Measurements from ENCODE around the gene MPPED1.

The MPPED1 gene

DNA sequence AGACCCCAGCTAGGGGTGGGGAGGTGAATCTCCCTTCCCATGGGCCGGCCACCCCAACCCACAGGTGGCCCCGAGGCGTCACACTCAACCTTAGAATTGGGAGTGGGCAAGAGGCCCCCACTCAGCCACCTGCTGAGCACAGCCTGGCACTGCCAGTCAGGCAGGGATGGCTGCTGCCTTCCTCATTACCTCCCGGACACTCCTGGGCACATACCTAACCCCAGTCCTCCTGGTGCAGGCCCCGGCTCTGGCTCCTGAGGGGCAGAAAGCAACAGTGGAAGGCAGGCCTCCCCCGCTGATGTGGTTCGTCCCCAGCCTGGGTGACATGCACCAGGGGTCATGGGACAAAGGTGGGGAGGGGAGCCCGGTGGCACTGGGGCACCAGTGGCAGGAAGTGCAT is 103.6 kb downstream of the MPPED1 start:
- DNase-seq: no peak

DNA sequence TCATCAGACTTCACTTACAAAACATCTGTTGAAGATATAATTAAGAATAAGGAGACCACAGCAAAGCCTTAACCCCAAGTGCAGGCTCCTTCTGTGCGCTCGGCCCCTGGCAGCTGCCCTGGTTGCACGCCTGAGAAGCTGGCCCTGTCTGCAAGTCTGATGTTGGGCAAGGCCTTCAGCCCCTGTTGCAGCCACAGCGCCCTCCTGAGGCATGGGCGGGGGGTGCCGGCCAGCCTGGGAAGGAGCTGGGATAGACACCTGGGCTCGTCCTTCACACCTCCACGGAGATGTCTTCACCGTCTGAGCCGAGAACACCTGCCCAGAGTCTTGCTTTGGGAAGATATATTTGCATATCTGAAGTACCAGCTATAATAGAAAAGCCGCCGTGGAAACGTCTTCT is 104.1 kb downstream of the MPPED1 start:
- no peak for DNase-seq

DNA sequence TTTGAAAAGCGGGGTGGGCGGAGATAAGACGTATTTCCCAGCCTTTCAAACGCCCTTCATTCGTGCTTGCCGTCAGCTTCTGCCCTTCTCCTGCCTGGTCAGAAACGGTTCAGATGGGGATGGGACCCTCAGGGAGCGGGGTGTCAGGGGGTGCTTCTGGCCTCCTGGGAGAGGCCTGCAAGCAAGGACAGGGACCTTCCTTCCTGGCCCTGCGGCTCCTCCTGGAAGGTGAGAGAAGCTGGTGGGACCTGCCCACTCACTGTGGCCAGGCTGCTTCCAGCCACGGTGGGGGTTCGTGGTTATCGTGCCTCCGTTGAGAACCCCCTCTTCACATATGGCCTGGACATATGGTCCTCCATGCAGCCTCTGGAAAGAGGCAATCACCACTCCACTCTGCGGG is 104.6 kb downstream of the MPPED1 start:
- no peak for DNase-seq

DNA sequence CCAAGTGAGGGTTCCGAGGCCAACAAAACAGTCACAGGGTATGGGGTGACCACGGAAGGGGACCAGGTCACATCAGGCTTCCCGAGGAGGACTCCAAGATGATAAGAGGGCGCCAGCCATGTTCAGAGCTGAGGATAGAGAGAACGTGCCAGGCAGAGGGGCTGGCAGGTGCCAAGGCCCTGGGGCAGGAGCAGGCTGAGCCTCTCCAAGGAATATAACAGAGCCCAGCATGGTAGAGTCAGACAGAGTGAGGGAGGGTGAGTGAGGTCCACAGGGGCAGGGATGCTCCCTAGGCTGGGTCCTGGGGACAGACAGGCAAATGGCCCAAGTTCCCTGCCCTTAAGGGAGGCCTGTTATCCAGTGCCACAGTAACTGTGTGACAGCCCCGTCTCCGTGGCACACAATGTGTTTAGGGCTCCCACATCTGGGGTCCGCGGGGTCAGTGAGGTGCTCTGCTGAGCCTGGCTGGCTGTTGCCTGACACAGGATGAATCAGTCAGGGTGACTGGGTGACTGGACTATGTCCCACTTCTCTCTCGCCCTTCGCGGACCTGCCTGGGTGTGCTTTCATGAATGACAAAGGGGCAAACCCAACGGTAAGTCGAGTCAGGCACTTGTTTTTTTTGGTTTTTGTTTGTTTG is 105.3 kb downstream of the MPPED1 start:
- no peak for DNase-seq

DNA sequence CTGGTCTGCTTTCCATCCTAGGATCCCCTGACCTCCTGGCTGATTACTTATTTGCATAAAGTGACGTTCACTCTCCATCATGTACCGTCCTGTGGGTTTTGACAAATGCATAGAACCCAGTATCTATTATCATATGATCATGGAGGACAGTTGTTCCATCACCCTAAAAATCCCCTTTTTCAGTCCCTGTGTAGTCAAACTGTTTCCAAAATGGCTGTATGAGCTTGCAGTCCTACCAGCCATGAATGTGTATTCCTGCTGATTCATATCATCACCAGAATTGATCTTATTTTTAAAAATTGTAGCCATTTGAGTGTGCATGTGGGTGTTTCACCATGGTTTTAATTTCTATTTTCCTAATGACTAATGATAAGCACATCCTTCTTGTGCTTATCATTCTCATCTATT is 108.8 kb downstream of the MPPED1 start:
- DNase-seq: no peak

DNA sequence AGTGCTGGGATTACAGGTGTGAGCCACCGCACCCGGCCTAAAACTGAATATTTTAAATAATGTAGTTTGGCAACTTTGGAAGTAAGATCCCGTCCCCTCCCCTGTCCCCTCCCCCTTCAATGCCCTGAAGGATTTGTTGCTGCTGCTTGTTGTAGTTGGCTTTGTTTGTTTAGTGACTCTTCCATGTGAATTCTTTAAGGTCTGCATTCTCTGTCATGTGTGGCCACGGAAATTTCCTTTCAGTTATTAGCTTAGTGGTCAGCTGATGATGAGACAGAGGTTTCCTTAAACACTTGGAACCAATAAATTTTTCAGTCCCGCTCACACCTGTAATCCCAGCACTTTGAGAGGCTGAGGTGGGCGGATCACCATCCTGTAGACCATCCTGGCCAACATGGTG is 109.9 kb downstream of the MPPED1 start:
- DNase-seq: no peak

DNA sequence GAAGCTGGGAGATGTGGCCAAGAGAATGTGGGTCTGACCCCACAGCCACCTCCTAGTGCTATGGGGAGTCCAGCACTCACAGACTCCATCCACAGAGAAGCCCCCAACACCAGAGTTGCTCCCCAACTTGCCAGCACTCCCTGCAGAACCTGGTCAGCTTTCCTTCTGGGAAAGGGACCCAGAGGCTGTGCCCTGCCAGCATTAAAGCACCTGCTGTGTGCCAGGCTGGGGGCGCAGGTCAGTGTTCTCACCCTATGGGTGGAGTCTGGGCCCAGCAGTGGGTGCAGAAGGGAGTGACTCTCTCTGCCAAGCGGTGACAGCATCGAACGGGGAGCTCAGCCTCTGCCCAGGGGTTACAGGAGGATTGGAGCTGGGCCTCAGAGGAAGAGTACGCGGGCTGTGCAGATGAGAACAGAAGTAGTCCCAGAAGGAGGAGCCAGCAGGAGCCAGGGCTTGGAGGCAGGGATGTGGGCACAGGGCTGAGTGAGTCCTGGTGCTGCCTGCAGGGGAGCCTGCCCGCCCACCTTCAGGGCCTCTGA is 114.4 kb downstream of the MPPED1 start:
- DNase-seq: no peak

DNA sequence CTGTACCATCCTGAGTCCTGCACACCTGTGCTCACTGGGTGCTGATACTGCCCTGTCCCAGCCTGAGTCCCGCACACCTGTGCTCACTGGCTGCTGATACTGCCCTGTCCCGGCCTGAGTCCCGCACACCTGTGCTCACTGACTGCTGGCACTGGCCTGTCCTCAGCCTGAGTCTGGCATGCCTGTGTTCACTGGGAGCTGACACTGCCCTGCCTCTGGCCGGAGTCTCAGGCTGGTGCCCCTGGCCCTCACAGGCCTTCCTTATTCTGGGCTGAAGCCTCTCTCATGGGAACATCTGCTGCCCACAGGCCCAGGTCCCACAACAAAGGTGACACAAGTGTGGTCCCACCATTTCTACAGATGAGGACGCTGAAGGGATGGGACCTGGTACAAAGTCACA is 115.1 kb downstream of the MPPED1 start:
- DNase-seq: no peak

DNA sequence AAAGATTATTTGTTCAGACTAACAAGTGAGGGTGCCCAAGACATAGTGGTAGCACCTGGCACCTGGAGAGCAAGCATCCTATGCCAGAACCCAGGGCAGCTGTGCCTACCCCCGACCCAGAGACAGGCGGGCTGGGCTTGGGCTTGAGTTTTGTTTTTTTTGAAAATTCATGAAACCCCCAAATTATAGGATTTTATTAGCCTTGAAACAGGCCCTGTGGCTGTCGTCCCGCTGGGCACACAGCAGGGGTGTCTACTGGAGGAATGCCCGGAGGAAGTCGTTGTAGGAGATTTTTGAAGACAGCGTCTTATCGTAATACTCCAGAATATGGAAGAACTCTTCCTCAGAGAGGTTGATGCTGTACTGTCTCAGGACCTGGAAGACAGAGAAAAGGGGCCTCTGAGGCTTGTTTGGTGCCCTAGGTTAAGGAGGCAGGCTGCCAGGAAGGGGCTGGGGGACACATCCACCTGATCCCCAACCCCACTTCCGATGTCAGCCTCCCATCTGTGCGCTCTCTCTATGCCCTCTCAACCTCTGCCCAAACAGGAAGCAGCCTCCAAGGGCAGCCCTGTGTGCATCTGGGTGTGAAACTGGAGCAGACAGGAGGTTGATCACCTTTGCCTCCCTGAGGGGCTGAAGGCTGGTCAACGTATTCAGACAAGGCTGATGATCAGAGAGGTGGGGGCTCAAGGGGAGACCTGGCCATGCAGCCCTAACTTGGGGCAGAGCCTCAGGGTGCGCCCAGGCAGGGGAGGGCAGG is 117.0 kb downstream of the MPPED1 start:
- DNase-seq: no peak

DNA sequence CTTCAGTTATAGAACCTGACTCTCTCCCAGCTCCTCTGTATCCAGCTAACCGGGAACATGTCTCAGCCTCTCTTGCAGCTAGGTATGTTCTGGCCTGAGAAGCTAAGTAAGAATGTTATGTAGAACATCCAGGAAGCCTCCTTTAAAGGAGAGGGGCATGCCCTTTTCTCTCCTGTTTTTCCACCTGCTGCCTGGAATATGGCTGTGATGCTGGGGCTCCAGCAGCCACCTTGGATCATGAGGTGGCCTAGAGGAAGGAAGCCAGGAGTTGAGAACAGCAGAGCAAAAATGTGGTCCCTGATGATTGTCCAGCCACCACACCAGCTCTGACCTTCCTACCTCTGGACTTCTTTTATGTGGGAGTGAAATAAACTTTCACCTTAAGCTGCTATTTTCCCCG is 117.6 kb downstream of the MPPED1 start:
- no peak for DNase-seq

DNA sequence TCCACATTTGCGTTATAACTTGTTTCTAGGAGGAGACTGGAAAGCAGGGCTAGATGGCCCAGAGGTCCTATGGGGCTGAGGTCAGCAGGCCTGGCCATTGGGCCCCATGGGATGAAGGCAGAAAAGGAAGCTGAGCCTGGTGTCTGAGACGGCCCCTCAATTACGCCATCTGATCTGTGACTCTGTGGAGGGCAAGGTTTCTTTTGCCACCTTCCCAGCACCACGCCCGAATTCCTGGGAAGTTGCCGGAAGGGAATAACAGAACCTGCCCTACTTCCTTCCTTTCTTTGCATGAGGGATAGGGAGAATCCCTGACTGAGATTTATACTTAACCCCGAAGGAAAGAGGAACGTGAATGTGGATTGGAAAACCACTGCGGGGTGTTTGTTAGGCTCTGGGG is 118.1 kb downstream of the MPPED1 start:
- DNase-seq: no peak

DNA sequence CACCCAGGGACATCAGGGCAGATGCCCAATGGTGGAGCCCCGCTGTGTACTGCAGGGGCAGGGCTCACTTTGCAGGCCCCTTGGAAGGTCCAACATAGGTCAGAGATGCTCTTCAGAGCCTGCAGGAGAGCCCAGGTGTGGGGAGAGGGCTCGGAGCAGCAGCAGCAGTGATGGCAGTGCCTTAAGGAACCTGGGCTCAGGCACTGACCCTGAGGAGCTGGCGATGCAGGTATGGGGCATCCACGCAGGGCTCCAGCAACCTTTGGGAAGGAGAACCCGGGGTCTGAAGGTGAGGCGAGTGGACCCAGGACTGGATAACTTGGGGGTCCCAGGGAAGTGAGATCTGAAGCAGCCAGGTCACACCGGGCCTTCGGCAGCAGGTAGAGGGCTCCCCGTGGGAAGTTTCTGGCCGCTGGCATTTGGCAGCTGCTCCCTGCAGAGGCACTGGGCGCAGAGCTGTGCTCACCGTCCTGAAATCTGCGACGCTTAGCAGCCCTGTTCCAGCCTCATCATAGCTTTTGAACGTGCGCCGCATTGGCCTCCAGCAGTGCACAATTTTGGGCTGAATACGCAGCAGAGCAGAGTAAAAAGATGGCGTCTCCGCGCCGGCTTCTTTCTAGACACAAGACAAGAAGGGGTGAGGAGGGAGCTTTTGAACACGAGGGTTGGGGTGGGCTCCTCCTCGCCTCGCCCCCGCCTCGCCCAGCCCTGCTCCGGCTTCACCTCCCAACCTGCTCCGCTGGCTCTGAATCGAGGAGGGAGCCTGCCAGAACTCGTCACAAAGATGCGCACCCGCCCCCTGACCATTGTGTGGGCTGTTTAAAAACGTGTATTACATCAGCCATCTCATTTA is 118.8 kb downstream of the MPPED1 start:
- DNase-seq: peak in 4 of 51 donors; percentile 6 to 38 (median 14)

DNA sequence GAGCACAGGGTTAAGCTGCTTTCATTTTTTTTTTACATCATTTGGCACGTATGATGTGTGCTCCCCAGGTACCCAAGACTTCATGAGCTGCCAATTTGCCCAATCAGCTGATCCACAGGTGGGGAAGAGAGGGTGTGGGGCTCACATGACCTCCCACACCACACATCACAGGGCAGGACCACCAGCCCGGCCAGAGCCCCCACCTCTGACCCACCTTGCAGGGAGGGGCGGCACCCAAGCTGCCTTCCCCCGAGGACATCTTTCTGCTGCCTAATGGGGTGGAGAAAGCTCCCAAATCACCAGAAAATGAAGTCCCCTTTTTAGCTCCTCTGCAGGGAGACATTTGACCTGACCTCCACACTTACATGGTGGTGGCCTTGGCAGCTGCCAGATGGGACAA is 119.8 kb downstream of the MPPED1 start:
- no peak for DNase-seq

DNA sequence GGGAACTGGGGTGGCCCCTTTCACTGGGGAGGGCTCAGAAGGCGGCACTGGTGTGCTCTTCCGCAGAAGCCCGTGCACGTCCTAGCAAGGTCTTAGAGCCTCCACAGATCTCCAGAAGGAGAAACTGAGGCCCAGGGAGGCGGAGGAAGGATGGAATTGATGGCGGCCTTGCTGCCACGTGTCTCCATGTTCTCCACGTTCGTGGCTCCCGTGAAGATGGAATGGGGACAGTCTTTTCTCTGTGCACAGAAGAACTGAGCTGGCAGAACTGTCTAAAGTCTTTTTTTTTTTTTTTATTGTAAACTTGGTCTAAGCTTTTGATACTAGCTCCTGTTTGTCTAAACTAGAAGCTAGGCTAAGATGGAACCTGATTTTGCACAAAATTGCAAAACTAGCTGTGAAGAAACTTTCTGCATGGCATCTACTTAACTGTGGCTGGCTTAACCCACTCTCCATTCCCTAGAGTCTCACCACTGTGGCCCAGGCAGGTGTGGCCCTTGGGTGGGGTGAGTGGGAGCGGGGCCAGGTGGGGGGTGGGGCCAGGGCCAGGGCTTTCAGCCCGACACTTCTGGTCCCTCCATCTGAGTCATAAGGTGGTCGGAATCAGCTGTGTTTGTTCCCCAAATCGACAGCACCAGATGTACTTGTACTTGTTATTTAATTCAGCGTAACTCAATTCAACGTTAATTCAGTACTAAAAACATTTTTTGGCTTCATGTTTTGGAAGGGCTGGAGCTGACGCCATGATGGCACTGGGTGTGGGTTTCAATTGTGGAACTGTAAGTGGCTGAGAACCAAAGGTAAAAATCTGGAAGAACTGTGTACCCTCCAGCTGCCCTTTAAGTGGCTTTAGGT is 120.7 kb downstream of the MPPED1 start:
- no peak for DNase-seq

DNA sequence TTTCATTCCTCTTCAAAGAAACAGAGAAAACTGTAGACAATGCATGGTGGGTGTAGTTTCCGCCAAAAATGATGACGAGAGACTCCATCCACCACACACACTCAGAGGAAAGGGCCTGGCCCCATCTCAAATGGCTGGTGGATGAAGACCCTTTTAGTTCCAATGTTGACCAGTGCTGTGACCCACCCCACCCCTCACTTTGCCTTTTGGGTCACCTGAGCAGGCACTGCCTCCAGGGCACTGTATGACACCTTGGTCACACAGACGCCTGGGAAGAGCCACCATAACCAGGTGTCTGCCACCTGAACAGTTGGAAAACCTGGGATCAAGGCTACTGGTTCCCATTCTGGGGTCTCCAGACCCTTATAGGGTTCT is 121.3 kb downstream of the MPPED1 start:
- no peak for DNase-seq

DNA sequence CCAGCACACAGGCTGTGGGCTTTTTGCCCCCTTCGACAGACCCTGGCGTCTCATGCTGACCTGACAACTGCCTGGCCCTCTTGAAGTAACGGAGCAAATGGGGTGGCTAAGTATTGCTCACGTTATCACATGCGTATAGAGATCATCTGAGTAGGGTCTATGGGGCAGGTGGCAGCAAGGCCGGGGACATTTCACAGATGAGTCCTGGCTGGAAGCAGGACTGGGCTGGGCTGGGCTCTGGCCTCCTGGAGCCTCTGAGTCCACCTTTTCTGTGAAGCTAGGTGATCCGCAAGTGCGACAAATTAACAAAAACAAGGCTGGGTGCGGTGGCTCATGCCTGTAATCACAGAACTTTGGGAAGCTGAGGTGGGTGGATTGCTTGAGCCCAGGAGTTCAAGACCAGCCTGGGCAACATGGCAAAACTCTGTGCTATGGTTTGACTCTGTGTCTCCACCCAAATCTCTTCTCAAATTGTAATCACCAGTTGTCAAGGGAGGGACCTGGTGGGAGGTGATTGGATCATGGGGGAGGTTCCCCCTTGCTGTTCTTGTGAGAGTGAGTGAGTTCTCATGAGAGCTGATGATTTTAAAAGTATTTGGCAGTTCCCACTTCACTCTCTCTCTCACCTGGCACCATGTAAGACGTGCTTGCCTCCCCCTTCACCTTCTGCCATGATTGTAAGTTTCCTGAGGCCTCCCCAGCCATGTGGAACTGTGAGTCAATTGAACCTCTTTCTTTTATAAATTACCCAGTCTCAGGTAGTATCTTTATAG is 122.0 kb downstream of the MPPED1 start:
- DNase-seq: no peak

DNA sequence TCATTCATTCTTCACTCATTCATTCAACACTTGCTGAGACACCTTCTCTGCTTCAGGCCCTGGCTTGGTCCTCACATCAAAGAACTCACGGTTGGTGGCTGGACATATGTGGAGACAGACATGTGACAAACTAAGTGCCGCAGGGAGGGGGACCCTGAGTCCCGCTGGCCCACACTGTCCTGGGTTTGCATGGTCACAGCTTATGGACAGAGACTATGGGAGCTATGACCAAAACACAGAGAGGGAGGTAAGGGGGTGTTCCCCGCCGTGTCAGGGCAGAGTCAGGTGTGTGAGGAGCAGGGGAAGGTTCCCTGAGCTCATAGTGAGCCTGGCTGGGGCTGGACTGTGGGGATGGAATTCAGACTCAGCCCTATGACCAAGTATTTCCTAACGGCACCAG is 123.1 kb downstream of the MPPED1 start:
- no peak for DNase-seq

DNA sequence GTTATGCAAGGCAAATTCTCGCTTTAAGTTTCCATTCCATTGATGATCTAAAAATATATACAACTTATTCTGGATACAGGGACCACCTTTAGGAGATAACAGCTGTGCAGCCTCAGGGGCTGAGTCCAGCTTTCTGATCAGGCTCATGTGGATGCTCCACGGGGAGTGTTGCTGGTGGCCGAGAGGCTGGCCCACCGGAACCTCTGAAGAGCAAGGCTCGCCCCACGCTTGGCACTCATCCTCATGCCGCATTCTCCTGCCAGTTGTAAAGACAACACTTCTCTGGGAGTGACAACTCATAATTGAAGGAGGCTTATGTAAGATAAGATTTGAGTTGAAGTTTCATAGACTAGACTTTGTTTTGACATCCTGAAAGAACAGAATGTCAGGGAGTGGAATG is 123.5 kb downstream of the MPPED1 start:
- DNase-seq: no peak

DNA sequence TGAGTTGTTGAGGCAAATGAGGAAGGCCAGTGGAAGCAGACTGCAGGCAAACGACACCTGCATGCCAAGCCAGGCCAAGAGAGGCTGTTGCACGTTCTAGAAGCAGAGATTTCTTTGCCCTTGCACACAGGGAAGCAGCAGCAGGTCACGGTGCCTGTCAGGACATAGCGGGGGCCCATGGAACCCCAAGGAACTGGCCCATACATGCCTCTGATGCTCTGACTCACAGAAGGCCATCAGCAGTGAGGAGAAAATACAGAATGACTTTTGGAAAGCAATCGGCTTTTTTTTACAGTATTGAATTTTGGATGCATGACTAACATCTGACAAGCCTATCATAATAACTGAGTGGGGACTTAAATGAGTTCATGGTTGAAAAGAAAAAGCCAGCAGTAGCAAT is 123.9 kb downstream of the MPPED1 start:
- DNase-seq: no peak

DNA sequence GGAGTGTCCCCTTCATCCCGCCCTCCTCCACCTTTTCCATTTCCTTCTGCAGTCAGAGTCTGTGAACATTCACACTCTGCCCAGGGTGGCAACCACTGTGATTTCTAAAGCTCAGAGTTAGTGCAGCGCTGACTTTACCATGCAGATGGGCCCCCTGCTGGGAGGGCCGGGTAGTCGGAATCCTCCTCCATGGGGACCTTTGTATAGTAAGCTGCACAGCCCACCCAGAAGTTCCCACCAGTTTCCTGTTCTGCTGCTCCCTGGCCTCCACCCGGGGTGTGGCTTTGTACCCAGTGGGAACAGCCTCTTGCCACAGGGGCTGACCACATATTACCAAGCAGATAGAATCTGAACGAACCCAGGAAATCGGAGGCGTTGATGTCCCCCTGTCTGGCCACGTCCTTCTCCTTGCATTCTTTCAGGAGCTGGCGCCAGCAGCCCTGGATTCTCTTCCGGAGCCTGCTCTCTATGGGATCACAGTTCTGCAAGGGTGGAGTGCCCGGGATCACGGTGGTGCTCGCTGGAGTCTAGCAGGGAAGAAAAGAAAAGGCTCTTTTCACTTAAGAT is 125.3 kb downstream of the MPPED1 start:
- DNase-seq: no peak

Data from hypothalamus (tissue), 51 donors.